Stomach smooth muscle (tissue), 2 donors: ENCODE results near the gene TBC1D2.
"Not testable (repeated sequence)": the region's sequence is repeated elsewhere in the genome, so short reads cannot be mapped to it uniquely, and the experiment has no call there.

Experiments
- H3K27ac ChIP-seq: one replicate; pipeline ENCODE4 v1.7.0; 2013; ENCODE audit warnings: mild to moderate bottlenecking, low read length, inconsistent platforms
- H3K27me3 ChIP-seq, 2 donors: one replicate each; pipeline ENCODE4 v1.7.0; 2013; ENCODE audit warnings: low read length in 2 of 2; ENCODE audit not compliant: insufficient read depth in 2 of 2, control insufficient read depth in 1 of 2
- H3K36me3 ChIP-seq, 2 donors: one replicate each; pipeline ENCODE4 v1.7.0; 2013; ENCODE audit warnings: low read length in 2 of 2; ENCODE audit not compliant: control insufficient read depth in 2 of 2, insufficient read depth in 2 of 2
- H3K4me1 ChIP-seq: one replicate; pipeline ENCODE4 v1.7.0; 2013; ENCODE audit warnings: low read length; ENCODE audit not compliant: control insufficient read depth, insufficient read depth
- H3K4me3 ChIP-seq, 2 donors: one replicate each; pipeline ENCODE4 v1.7.0; 2013; ENCODE audit warnings: low read length in 2 of 2
- H3K9ac ChIP-seq, 2 donors: one replicate each; pipeline ENCODE4 v1.7.0; 2013; ENCODE audit warnings: low read length in 2 of 2, mild to moderate bottlenecking in 1 of 2
- H3K9me3 ChIP-seq, 2 donors: one replicate each; pipeline ENCODE4 v1.7.0; 2013; ENCODE audit warnings: low read length in 2 of 2; ENCODE audit not compliant: control insufficient read depth in 2 of 2
- donor health status: healthy.
- donor health status: Pancreatic carcinoma.

TBC1D2 gene

DNA sequence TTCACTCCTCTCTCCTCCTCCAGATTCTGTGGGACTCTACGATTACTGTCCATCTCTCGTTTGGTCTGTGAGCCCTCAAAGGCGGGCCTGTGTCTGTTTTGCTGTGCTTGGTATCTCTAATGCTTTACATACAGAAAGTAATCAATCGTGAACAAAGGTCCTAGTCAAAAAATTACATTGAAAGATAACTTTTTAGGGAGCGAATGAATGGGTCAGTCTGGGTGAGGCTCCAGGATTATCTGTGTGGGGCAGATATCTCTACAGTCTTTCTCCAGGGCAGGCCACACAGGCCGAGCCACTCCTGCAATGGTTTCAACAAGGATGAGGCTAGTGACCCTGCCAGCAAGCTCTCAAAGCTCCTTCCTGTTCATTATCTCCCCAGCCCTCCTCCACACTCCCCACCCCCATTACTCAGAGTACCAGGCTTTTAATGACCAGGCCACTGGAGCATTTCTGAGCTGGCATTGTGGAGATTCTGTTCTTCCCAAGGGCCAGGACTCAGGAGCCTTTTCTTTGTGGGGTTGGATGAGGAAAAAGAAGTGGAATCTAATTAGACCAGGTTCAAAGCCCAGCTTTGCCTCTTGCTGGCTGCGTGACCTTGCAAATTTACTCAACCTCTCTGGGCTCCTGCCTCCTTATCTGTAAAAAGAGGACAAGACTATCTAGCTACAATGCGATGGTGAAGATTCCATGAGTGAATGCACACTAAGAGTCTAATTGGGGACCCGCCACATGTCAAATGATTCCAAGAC, 73.2 kb downstream of the TBC1D2 start:
- no peak overlapping the region for H3K27ac ChIP-seq
- H3K4me1 ChIP-seq: no peaks in the 10 kb centered on the region

DNA sequence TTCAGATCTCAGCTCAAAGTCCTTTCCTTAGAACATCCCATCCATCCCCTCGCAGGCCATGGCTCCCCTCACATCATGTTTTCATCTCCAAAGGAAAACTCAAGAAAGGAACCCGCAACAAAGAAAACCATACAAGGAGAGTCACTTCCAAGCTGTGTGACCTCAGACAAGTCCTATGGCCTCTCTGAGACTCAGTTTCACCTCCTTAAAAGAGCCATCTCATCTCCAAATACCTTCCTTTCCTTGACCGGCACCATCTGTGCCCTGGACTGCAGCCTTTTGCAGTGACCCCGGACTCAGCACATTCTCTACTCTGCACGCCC, 73.7 kb downstream of the TBC1D2 start:
- Histone ChIP-seq H3K9me3 (no peaks in the 10 kb centered on the region), H3K27me3 (no peaks in the 10 kb centered on the region), H3K4me3 (no peak overlapping the region), H3K36me3 (no peaks in the 10 kb centered on the region), H3K27ac (no peak overlapping the region), H3K9ac (no peak overlapping the region), H3K4me1 (no peaks in the 10 kb centered on the region)

More for the DNA sequence above, 73.2 kb downstream of the TBC1D2 start:
- H3K9me3 ChIP-seq: no peaks in the 10 kb centered on the region
- no peak overlapping the region for H3K4me3 ChIP-seq
- no peaks in the 10 kb centered on the region for H3K36me3 ChIP-seq
- H3K9ac ChIP-seq: no peak overlapping the region
- H3K27me3 ChIP-seq: no peaks in the 10 kb centered on the region

DNA sequence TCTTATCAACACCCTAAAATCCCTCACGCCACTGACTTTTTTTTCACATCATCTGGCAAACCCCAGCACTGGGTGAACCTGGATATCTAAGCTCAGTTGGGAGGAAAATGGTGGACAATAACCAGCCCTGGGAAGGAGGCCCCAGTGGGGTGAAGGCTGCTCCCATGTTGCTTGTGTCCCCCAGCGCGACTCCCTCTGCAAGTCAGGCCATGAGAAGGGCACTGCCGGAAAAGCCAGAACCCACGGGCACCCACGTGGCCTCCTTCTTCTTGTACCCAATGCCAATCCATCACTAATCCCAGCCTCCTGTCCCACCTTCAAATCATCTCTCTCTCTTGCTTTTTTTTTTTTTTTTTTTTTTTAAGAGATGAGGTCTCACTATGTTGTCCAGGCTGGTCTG, 74.5 kb downstream of the TBC1D2 start:
- Histone ChIP-seq H3K9ac (no peak overlapping the region), H3K4me3 (no peak overlapping the region), H3K27ac (no peak overlapping the region), H3K4me1 (no peaks in the 10 kb centered on the region), H3K36me3 (no peaks in the 10 kb centered on the region), H3K27me3 (no peaks in the 10 kb centered on the region), H3K9me3 (no peaks in the 10 kb centered on the region)

DNA sequence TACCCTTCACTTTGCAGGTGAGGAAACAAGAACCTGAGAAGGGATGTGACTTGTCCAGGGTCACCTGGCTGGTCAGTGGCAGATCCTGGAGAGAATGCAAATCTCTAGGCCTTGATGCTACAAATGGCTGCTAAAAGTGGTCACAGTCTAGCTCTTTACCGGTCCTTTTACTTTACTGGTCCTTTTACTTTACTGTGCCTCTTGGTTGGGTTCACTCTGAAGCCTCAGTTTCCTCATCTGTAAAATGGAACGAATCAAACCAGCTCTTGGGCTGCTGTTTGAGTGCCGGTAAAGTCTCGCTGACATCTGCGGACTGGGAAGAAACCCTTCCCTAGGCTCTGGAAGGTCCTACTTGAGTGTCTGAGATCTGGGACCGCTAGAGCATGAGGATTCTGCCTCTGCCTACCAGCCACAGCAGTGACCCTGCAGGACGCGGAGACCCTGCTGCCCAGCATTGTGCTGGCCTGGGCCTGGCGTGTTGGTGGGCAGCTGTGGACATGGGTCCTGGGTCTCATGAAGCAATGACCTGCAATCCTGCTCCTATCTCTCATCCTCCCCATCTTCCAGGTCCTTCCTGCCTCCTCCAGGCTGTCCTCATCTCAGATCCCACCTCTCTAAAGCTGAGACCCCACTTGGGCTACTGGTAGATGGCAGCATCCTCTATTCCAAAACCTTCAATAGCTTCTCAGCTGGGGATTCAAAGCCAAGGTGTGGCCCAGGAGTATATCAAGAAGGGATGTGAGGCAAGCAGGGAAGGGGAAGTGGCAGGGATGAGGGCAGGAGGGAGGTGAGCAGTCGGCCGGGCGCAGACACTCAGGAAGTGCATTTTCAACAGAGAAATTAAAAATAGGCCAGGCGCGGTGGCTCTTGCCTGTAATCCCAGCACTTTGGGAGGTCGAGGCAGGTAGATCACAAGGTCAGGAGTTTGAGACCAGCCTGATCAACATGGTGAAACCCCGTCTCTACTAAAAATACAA, 76.3 kb downstream of the TBC1D2 start:
- Histone ChIP-seq H3K36me3 (no peaks in the 10 kb centered on the region), H3K4me1 (no peaks in the 10 kb centered on the region), H3K27me3 (no peaks in the 10 kb centered on the region), H3K27ac (no peak overlapping the region), H3K9me3 (no peaks in the 10 kb centered on the region), H3K4me3 (no peak overlapping the region), H3K9ac (no peak overlapping the region)

DNA sequence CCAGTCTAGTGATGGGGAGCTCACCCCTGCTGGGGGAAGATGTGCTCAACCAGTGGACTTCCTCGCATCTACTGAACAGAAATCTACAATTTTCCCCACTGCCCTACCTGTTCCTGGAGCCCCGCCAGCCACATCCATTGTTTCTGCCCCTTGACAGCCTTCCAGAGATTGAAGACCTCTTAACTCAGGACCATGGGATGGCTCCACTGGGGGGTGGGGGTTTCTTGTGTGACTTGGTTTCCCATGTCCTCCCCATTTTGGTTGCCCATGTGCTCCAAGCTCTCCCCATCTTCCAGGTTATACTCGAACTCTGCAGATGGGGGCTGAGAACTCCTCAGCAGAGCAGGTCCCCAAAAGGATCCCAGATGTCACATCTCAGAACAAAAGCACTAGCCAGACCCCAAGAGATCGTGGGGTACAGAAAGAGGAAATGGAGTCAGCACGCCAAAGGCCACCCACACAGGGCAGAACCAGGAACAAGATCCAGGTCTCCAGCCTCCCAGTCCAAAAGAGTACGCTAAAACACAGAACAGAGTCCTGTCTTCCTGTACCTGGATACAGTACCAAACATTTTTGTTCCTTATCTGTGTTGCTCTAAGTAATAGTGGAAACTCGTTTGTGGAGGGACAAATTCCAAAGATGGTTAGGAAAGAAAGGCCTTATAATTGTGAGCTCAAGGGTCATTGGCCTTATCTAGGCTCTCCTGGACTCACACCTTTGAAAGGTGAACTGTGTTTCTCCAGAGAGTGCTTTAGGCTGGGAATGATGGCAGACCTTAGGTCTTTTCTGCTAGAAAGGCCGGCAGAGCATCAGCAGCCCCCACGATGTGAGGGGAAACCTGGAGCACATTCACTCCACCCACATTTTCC, 78.8 kb downstream of the TBC1D2 start:
- H3K4me1 ChIP-seq: no peaks in the 10 kb centered on the region
- no peaks in the 10 kb centered on the region for H3K9me3 ChIP-seq
- no peaks in the 10 kb centered on the region for H3K27me3 ChIP-seq
- H3K9ac ChIP-seq: no peak overlapping the region
- H3K4me3 ChIP-seq: no peak overlapping the region
- no peaks in the 10 kb centered on the region for H3K36me3 ChIP-seq
- H3K27ac ChIP-seq: no peak overlapping the region

DNA sequence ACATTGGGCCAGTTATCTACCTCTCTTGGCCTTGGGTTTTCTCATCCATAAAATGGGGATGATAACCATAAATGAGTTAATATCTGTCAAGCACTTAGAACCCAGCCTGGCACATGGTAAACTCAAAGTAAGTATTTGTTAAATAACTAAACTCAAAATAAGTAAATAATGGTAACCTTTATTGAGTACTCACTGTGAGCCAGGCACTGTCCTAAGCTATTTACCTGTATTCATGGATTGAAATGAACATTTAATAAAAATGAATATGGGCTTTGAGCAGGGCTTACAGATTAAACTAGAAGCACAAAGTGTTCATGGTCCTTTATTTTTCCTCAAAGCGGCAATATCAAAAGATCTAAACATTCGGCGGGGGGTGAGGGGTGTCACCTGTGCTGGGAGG, 79.7 kb downstream of the TBC1D2 start:
- no peak overlapping the region for H3K27ac ChIP-seq
- H3K4me3 ChIP-seq: no peak overlapping the region
- H3K9ac ChIP-seq: no peak overlapping the region
- H3K4me1 ChIP-seq: no peaks in the 10 kb centered on the region
- peaks cover 0 to 4% of the 10 kb centered on the region in 2 donors for H3K27me3 ChIP-seq
- no peaks in the 10 kb centered on the region for H3K36me3 ChIP-seq
- H3K9me3 ChIP-seq: no peaks in the 10 kb centered on the region

DNA sequence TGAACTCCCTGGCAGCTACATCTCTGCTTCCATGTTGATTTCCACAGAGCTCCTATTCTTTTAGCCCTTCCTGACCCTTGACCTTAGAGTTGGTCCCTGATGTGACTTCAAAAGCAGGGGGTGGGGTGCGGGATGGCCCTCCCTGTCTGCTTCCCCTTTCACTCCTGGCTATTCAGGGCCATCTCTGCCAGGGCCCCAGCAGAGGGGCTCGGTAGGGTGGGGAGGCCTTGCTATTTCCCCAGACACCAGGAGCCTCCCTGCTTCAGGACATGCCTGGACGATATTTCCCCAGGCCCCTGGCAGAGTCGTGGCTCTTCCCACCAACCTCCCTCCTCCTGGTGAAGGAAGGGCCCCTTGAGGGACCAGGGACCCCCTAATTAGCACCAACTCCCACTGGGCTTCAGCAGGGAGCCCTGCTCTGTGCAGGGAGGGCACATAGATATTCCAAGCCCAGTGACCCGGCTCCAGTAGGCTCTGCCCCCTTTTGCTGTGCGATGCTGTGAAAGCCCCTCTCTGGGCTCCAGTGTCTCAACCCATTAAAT, 80.3 kb downstream of the TBC1D2 start:
- no peaks in the 10 kb centered on the region for H3K9me3 ChIP-seq
- H3K27me3 ChIP-seq: peaks cover 0 to 4% of the 10 kb centered on the region in 2 donors
- no peaks in the 10 kb centered on the region for H3K4me1 ChIP-seq
- no peaks in the 10 kb centered on the region for H3K36me3 ChIP-seq
- H3K27ac ChIP-seq: no peak overlapping the region
- H3K9ac ChIP-seq: no peak overlapping the region
- H3K4me3 ChIP-seq: no peak overlapping the region

DNA sequence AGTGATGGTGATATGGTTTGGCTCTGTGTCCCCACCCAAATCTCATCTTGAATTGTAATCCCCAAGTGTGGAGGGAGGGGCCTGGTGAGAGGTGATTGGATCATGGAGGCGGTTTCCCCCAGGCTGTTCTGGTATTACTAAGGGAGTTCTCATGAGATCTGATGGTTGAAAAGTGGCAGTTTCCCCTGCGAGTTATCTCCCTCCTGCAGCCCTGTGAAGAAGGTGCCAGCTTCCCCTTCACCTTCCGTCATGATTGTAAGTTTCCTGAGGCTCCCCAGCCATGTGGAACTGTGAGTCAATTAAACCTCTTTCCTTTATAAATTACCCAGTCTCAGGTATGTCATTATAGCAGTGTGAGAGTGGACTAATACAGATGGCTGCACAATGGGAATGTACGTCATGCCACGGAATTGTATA, 80.9 kb downstream of the TBC1D2 start:
- not testable (repeated sequence) for H3K27me3 ChIP-seq, H3K36me3 ChIP-seq, H3K4me3 ChIP-seq, H3K27ac ChIP-seq, H3K4me1 ChIP-seq, H3K9me3 ChIP-seq, H3K9ac ChIP-seq

DNA sequence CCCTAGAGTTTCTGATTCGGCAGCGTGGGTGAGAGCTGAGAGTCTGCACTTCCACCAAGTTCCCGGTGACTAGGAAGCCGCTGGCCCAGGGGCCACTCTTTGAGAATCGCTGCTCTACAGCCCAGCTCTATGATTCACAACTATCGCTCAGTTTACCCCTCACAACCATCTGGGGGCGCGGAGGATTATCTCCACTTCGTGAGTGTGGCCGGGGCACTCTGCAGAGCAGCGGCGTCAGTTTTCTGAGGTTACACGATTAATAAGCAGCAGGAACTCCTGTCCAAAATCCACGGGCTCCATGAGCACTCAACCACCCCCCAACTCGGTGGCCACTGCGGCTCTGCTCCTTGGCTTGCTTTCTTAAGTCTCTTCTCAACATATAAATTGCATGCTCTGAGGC, 82.3 kb downstream of the TBC1D2 start:
- no peak overlapping the region for H3K4me3 ChIP-seq
- H3K9ac ChIP-seq: no peak overlapping the region
- H3K4me1 ChIP-seq: no peaks in the 10 kb centered on the region
- H3K9me3 ChIP-seq: no peaks in the 10 kb centered on the region
- H3K36me3 ChIP-seq: no peaks in the 10 kb centered on the region
- H3K27me3 ChIP-seq: peaks cover 0 to 4% of the 10 kb centered on the region in 2 donors
- H3K27ac ChIP-seq: no peak overlapping the region

DNA sequence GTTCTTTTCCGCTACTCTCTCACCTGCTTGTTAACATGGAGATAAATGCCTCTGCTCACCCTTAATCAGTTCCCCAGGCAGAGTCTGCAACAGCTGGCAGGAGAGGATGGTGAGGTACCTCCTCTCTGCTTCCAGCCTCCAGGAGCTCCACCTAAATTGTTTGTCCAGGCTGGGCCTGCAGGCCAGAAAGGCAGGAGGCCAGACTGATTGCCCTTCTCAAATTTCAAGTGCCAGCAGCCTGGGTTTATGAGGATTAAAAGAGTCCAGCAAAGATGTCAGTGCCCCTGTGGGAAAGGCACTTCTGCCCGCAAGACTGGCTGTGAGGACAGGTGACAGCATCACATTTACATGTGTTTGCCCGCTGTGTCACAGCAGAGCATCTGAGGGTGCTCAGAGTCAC, 82.8 kb downstream of the TBC1D2 start:
- Histone ChIP-seq H3K27me3 (peaks cover 0 to 4% of the 10 kb centered on the region in 2 donors), H3K4me3 (no peak overlapping the region), H3K9me3 (no peaks in the 10 kb centered on the region), H3K9ac (no peak overlapping the region), H3K36me3 (no peaks in the 10 kb centered on the region), H3K27ac (no peak overlapping the region), H3K4me1 (no peaks in the 10 kb centered on the region)
